GM21528 (cell line): ENCODE measurements around the gene PCNA.
"Not testable (repeated sequence)": the region's sequence is repeated elsewhere in the genome, so short reads cannot be mapped to it uniquely, and the experiment has no call there.

Experiments
- ATAC-seq: cut with Tn5 transposase; IDR thresholded peaks from one replicate; pipeline ENCODE4 v1.9.1; 2021; ENCODE audit warnings: mild to moderate bottlenecking, moderate library complexity; ENCODE audit not compliant: unreplicated experiment, low FRiP score

PCNA gene

DNA sequence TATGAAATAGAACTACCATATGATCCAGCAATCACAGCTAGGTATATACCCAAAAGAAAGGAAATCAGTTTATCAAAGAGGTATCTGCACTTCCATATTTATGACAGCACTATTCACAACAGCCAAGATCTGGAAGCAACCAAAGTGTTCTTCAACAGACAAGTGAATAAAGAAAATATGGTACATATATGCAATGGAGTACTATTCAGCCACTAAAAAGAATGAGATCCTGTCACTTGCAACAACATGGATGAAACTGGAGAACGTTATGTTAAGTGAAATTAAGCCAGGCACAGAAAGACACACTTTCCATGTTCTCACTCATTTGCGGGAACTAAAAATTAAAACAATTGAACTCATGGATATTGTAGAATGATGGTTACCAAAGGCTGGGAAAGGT lies 15.3 kb downstream of the PCNA start:
- no peak for ATAC-seq

DNA sequence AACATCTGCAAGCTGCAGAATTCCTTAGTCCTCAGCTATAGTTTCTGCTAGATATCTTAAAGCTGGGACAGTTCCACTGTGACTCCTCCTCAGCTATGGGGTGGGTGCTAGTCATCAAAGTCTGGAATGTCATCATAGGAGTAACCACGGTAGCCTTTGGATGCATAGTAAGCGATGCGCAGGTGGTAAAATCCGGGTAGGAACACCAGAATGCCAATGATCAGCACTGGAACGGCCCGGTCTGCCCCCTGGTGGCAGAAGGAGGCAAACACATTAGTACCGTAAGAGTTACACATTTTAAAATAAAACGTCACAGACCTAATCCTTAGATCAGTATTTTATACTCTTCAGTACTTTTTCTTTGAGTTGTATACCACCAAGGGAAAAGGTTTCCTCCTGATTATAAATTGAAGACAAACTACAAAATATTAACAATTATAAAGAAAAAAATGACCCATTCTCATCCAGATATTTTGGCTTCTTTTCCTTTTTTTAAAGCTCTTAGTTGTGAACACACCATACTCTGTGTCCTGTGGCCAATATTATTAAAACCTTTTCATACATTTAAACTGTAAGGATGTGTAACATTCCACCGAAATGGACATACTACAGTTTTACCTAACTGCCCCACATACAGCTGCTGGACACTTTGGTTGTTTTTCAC lies 18.9 kb downstream of the PCNA start:
- ATAC-seq: no peak

DNA sequence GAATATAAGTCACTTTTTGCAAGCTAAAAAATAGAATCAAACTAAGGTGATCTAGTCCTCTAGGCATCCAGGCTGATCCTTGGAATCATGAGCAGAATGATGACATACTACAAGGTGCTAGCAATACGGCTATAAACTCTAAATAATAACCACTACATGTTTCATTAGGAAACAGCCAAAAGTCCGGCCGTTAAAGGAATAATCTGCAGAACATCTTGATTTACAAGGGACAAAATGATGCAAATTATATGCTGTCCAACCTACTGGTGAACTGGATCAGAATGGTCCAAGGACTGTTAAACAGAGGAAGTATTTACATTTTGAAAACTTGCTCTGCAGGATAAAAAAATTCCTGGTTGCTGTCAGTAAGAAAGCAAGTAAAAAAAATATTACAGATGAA lies 19.8 kb downstream of the PCNA start:
- not testable (repeated sequence) for ATAC-seq

DNA sequence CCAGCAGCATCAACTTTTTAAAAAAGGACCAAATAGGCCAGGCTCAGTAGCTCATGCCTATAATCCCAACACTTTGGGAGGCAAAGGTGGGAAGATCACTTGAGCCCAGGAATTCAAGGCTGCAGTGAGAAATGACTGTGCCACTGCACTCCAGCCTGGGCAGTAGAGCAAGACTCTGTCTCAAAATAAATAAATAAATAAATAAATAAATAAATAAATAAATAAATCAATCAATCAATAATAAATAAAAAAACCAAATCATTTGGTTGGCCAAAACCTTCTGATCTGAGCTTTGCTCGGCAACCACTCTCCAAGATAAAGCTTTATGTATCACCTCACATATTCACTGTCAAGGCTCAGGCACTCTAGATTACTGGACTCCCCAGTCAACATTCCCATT lies 20.7 kb downstream of the PCNA start:
- ATAC-seq: not testable (repeated sequence)

DNA sequence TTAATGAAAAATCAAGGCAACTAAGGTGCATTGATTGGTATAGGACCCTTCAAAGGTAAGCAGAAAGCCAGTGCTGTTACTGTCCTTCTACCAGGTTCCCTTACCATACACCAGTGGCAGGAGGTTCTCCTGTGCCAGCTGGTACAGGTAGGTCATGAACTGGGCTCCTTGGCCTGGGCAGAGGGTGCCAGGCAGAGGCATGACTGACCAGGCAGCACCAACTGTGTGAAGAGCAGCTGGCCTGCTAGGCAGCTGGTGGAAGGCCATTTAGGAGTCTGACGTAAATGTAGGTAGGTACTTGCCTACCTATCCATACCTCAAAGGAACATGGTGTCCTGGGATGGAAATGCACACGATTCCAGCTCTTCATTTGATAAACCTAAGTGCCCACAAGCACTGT lies 23.3 kb downstream of the PCNA start:
- ATAC-seq: no peak

DNA sequence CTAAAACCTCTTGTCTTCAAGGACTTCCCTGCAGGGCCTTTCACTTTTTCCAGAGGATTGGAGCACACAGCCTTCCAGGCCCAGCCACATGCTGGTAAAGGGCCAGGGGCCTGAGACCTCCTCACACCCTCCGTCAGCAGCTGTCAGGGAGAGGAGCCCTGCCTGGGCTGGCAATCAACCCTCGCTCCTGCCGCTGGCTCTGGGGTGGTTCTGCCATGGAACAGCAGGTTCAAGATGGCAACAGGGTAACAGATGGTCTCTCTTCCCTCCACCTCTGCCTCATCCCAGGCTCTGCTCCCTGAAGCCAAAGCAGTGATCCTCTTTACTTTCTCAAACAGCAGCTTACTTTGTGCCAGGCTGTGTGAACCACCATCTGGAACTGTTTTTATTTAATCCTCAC lies 23.8 kb downstream of the PCNA start:
- no peak for ATAC-seq

DNA sequence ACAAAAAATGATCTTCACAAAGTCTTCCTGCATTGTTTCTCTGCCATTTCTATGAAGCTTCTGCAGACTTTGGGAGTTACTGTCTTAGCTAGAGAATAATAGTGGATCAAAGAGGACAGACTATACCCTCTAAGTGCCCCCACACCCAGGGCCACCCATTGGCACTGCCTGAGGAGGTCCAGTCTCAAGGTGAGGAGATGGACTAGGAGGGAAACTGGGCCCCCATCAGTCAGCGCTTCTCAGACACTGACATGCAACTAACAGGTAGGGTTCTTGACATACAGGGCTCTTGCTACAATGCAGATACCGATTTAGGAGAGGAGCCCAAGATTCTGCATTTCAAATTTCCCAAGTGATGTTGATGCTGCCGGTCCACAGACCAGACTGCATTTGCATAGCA lies 24.3 kb downstream of the PCNA start:
- no peak for ATAC-seq

DNA sequence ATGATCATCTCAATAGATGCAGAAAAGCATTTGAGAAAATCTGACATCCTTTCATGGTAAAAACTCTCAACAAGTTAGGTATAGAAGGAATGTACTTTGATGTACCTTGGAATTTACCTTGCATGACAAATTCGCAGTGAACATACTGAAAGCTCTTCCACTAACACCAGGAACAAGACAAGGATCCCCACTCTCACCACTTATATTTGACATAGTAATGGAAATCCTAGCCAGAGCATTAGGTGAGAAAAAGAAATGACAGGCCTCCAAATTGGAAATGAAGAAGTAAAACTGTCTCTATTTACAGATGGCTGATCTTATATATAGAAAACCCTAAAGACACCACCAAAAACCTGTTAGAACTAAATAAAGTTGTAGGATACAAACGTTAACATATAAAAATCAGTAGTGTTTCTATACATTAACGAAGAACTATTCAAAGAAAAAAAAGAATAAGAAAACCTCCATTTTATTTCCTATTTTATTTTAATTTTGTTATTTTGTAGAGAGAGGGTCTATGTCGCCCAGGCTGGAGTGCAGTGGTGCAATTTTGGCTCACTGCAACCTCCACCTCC lies 26.9 kb downstream of the PCNA start:
- no peak for ATAC-seq

DNA sequence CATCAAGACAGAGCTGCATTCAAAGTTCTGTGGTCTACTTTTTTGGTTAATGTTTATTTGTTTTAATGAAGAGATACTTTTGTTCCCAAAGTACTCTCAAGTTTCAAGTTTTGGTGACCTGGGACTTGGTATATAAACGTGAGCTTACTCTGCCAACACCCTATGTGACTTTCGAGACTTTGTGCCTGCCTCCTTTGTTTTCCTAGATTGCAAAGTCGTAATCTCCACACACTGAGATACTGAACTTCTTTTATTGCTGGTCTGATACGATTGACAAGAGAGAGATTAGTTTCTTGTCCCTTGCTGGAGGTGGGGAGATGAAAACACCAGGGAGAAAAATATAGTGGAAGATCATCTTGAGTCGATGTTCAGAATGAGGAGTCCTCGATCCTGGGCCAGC lies 27.9 kb downstream of the PCNA start:
- no peak for ATAC-seq

DNA sequence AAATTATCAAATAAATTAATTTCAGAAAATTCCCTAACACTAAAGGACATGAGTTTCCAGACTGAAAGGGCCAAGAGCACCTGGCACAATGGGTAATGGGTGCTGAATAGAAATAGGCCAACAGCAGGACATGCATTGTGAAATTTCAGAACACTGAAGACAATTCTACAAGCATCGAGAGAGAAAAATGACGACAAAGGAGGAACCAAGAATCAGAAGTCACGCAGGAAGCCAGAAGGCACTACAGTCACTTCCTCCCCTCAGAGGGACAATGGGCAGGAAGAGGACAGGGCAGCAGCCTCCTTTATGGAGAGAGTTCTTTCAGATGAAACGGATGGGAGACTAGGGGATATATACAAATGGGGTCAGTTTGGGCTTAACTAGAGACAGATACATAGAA lies 29.6 kb downstream of the PCNA start:
- no peak for ATAC-seq

DNA sequence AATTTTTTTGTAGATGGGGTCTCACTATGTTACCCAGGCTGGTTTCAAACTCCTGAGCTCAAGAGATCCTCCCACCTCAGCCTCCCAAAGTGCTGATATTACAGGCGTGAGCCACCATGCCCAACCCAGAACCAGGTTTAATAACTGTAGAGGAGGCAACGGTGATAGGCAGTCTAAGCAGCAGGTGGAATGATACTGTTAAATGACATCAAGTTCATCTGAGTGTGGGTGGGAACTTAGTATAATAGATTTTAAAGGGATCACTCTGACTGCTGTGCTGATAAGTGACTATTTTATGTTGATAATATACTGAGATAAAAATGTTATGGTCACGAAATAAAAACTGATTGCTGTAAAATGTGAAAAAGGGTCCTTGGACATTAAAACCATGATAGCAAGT lies 31.1 kb downstream of the PCNA start:
- ATAC-seq: no peak

DNA sequence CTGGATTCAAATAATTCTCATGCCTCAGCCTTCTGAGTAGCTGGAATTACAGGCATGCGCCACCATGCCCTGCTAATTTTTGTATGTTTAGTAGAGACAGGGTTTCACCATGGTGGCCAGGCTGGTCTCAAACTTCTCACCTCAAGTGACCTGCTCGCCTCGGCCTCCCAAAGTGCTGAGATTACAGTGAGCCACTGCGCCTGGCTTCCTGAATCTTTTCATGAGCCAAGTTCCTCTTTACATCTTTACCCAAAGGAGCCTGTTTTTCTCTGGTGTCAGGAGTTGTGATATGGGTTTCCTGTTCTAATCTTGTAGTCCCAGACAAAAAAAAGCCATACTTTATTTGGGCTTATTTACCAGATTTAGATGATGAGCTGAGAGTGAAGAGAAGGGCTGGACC lies 34.4 kb downstream of the PCNA start:
- ATAC-seq: no peak

DNA sequence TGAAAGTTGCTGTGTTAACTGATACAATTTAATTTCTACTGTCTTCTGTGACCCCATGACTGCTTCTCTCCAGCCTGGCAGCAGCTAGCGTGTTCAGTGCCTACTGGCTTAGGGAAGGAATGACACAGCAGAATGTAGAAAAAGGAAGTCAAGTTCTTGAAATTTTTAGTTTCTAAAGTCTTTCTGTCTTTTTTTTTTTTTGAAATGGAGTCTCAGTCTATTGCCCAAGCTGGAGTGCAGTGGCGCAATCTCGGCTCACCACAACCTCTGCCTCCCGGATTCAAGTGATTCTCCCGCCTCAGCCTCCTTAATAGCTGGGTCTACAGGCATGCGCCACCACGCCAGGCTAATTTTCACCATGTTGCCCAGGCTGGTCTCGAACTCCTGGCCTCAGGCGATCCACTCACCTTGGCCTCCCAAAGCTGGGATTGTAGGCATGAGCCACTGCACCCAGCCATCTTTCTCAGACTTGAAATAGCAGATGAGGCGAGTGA lies 39.3 kb downstream of the PCNA start:
- ATAC-seq: peak; percentile 36

DNA sequence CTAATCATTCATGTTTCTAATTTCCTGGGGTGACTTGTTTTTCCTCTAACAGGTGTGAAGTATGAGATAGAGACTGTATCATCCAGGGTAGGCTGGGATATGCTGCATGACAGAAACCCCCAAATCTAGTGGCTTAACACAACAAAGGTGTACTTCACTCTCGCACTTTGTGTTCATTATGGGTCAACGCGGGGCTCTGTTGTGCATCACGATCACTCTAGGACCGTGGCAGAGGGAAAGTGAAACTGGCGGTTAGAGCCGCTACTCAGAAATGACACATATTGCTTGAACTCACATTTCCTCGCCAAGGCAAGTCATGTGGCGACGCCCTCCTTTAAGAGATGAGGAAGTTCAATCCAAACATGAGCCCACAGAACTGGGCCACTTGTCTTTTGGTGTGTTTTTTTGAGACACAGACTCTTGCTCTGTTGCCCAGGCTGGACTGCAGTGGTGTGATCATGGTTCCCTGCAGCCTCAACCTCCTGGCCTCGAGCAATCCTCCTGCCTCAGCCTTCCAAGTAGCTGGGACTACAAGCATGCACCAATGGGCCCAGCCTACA lies 41.3 kb downstream of the PCNA start:
- ATAC-seq: peak; percentile 90

DNA sequence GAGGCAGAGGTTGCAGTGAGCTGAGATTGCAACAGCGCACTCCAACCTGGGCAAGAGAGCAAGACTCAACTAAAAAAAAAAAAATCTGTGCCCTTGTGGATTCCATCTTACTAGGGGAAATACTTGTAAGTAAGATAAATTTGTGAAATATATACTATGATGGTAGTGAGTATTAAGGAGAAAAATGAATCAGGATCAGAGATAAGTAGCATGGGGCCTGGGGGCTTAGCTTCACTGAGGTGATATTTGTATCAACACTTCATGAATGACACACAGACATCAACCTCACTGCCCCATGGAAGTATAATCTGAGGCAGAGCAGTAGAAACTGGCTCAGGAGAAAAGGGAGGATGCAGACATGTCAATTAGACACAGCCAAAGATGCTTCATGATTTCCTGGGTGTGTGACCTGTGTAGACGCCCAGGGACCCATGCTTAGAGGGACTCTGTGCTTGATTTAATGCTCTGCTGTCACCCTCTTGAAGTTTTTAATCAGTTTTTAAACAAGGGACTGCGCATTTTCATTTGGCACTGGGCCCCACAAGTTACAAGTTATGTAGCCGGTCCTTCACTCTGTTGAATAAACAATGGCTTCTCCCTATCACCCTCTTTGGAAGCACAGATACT lies 41.9 kb downstream of the PCNA start:
- ATAC-seq: peak; percentile 2

DNA sequence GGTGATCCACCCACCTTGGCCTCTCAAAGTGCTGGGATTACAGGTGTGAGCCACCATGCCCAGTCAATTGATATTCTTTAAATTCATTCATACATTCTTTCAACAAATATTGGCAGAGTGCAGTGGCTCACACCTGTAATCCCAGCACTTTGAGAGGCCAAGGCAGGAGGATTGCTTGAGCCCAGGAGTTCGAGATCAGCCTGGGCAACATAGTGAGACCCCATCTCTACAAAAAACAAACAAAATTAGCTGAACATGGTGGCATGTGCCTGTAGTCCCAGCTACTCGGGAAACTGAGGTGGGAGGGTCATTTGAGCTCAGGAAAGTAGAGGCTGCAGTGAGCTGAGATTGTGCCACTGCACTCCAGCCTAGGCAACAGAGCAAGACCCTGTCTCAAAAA lies 42.8 kb downstream of the PCNA start:
- not testable (repeated sequence) for ATAC-seq

DNA sequence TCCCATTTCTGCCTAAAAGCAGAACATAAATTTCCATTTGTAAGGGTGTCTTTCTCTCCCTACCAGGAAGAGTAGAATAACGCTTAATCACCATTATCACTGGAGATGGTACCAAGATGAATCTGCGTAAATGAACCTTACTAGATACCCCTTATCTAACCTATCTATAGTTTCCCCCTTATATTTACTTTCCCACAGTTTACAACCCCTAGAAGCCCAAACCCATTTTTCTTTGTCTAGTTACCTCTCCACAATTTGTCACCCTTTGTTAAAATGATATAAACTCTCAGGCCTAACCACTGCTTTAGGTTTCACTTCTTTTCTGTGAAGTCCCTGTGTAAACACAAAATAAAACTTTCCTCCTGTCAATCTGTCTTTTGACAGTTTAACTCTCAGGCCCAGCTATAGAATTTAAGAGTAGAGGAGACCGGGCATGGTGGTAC lies 45.5 kb downstream of the PCNA start:
- ATAC-seq: no peak

DNA sequence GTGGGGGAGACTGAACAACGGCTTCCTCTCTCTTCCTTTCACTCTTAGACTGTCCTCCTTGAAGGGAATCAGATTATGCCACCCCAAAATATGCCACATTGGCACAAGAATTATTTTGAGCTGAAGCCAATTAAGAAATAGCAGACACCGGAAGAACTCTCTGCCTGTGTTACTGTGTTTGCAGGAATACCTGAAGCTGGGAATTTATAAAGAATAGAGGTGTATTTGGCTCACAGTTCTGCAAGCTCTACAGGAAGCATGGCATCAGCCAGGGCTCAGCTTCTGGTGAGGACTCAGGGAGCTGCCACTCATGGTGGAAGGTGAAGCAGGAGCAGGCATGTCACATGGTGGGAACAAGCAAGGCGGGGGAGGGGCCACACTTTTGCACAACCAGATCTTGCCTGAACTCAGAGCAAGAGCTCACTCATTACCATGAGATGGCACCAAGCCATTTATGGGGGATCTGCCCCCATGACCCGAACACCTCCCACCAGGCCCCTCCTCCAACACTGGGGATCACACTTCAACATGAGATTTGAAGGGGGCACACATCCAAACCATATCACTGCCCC lies 46.0 kb downstream of the PCNA start:
- no peak for ATAC-seq

DNA sequence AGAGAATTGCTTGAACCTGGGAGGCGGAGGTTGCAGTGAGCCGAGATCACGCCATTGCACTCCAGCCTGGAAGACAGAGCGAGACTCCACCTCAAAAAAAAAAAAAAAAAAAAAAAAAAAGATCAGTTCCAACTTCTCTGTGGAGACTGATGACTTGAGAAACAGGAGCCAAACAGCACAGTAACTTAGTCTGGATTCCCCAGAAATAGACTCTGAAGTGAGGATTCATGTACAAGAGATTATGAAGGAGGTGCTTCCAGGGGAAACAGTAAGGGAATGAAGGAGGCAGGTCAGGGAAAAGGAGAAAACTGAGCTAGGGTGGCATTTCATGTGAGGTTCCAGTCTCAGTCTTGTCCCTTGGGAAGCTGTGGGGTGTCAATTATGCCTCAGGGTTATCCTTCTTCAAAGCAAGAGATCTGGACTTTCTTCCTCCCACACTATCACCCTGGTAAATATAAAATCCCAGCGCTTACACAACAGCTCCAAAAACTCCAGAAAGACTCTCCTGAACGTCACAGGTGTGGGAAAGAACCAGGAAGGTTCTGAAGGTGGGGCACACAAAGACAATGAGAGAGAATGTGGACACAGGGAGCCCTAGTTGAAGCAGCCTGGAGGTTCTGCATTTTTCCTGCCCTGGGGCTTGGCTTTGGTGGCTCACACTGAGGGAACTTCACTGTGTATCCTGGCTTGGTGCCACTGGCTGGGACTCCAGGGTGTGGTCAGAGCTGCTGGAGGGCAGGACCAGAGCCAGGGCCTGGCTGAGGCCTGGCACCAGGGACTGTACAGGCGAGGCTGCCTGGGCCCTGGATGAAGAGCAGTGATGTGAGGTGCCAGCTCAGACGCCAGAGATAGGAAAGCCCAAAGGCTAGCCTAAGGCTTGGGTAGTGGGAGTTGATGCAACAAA lies 46.8 kb downstream of the PCNA start:
- no peak for ATAC-seq

DNA sequence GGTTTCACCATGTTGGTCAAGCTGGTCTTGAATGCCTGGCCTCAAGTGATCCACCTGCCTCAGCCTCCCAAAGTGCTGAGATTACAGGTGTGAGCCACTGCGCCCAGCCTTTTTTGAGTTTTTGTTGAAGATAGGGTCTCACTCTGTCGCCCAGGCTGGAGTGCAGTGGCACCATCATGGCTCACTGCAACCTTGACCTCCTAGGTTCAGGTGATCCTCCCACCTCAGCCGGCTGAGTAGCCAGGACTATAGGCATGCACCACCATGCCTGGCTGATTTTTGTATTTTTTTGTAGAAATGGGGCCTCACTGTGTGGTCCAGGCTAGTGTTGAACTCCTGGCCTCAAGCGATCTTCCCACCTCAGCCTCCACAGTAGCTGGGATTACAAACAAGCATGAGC lies 47.8 kb downstream of the PCNA start:
- not testable (repeated sequence) for ATAC-seq
